PC-9 (cell line): Measurements from ENCODE around the gene STK26. TPM values are rescaled to one million over a fixed set of nuclear protein-coding genes. Genes with fewer than 3 reads are reported as not detected.

Experiments
- BruUV-seq: library from RNA; stranded (reverse); fragments of 400-500 nt; replicated peaks from 2 replicates; lab custom pipeline; 2021; lab: Mats Ljungman, UMichigan
- CTCF ChIA-PET: fragments of 300-600 bp; sonication (Branson Sonifier 250); formaldehyde crosslinking; loops from one replicate; lab custom pipeline; 2022; ENCODE audit warnings: antibody characterized with exemption; lab: Charles Lee
- POLR2A ChIA-PET: fragments of 300-600 bp; sonication (Branson Sonifier 250); formaldehyde crosslinking; loops from one replicate; lab custom pipeline; 2022; ENCODE audit warnings: antibody characterized with exemption; ENCODE audit not compliant: unreplicated experiment; lab: Charles Lee
- DNase-seq, 2 experiments: peaks; one replicate each; pipeline versions ENCODE4 v3.0.0 to v3.0.0-alpha.2; 2015 to 2022; ENCODE audit warnings: mixed read lengths in 1 of 2
- H2AFZ ChIP-seq: fragments of 200-600 bp; sonication (generic); 2 replicates; pipeline ENCODE4 v1.8.1; 2017; ENCODE audit warnings: antibody characterized with exemption
- H3F3A ChIP-seq: fragments of 200-600 bp; sonication (generic); 2 replicates; pipeline ENCODE4 v1.8.1; 2017; ENCODE audit warnings: antibody characterized with exemption, mild to moderate bottlenecking, low read depth; ENCODE audit not compliant: insufficient read depth
- H3K27ac ChIP-seq: fragments of 200-600 bp; sonication (generic); 2 replicates; pipeline ENCODE4 v1.6.1; 2016; ENCODE audit warnings: mixed run types
- H3K27me3 ChIP-seq: fragments of 200-600 bp; sonication (generic); 2 replicates; pipeline ENCODE4 v1.6.1; 2016; ENCODE audit warnings: low read depth, mixed run types; ENCODE audit not compliant: insufficient read depth
- H3K36me3 ChIP-seq: fragments of 200-600 bp; sonication (generic); 2 replicates; pipeline ENCODE4 v1.6.1; 2016; ENCODE audit warnings: low read depth, mixed run types
- H3K4me1 ChIP-seq: fragments of 200-600 bp; sonication (generic); replicated peaks from 2 replicates; pipeline ENCODE4 v1.6.1; 2016; ENCODE audit warnings: mixed run types; ENCODE audit not compliant: insufficient read depth
- H3K4me2 ChIP-seq: fragments of 200-600 bp; sonication (generic); 2 replicates; pipeline ENCODE4 v1.6.1; 2017; ENCODE audit warnings: mixed run types
- H3K4me3 ChIP-seq: fragments of 200-600 bp; sonication (generic); 2 replicates; pipeline ENCODE4 v1.6.1; 2016; ENCODE audit warnings: mixed run types
- H3K79me2 ChIP-seq: fragments of 200-600 bp; sonication (generic); 2 replicates; pipeline ENCODE4 v1.6.1; 2017; ENCODE audit warnings: low read depth, mixed run types
- H3K9me2 ChIP-seq: fragments of 200-600 bp; sonication (generic); 2 replicates; pipeline ENCODE4 v1.8.1; 2017; ENCODE audit warnings: mild to moderate bottlenecking; ENCODE audit not compliant: insufficient read depth
- H3K9me3 ChIP-seq: fragments of 200-600 bp; sonication (generic); 2 replicates; pipeline ENCODE4 v1.8.1; 2016; ENCODE audit warnings: low read depth; ENCODE audit not compliant: insufficient read depth
- H4K20me1 ChIP-seq: fragments of 200-600 bp; sonication (generic); 2 replicates; pipeline ENCODE4 v1.8.1; 2017; ENCODE audit not compliant: insufficient read depth
- EZH2 ChIP-seq: fragments of 200-600 bp; sonication (generic); IDR thresholded peaks from 2 replicates; pipeline ENCODE4 v1.8.0; 2017; ENCODE audit warnings: antibody characterized with exemption, low read depth
- intact Hi-C: fragments of 100-400 bp; cut with micrococcal nuclease; formaldehyde crosslinking; loops from one replicate; pipeline ENCODE4 v1.10.0; 2022; ENCODE audit not compliant: unreplicated experiment
- total RNA-seq: library from RNA; stranded (reverse); gene quantifications from 2 replicates; pipeline ENCODE4 v1.2.3, GENCODE V29; 2021
- TF ChIP-seq, protein P1 (sequence below): fragments of 200-600 bp; sonication (generic); conservative IDR thresholded peaks from 2 replicates; pipeline ENCODE4 v1.6.1; 2017; ENCODE audit warnings: mixed run types, antibody characterized with exemption, mild to moderate bottlenecking, moderate library complexity

STK26 gene
- total RNA-seq, 1 experiment from 2014 or later = 48.4 TPM

DNA sequence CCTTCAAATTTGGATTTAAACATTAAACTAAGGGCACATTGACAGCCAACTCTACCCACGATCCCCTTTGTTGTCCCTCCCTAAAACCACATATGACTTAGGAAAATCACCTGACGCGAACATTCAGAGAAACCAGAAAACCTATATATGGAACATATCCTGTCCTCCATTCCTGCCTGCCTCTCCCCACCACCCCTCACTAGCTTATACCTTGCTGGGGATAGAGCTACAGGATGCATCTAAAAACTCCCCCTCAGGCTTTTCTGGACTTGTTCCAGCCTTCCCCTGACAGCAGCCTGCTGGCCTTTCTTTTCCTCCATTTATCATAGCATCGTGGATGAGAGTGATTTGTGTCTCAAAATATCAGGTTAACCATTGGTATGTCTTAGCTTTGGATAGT, 8.8 kb downstream of the STK26 start:
- Histone ChIP-seq H3K4me1 (0 out of 2 replicates have a peak, but pooled peaks cover under 1% of the 10 kb centered on the region), H3K27ac (no peak overlapping the region), H3K79me2 (peaks cover 82% of the 10 kb centered on the region), H3K36me3 (peaks cover 3% of the 10 kb centered on the region; the same call in 1 of the 2 replicates), H3K4me2 (no peak overlapping the region), H3K9me2 (no peaks in the 10 kb centered on the region), H3K4me3 (no peak overlapping the region), H4K20me1 (no peaks in the 10 kb centered on the region; the same call in 1 of the 2 replicates), H2AFZ (no peak overlapping the region), H3F3A (no peaks in the 10 kb centered on the region), H3K27me3 (no peaks in the 10 kb centered on the region), H3K9me3 (no peaks in the 10 kb centered on the region)
- intact Hi-C loops = no loop called here
- no peak for DNase-seq
- BruUV-seq = no TSS peak
- ChIA-PET POLR2A (no interaction called here), CTCF (no interaction called here)
- TF ChIP-seq EZH2 = no peak

DNA sequence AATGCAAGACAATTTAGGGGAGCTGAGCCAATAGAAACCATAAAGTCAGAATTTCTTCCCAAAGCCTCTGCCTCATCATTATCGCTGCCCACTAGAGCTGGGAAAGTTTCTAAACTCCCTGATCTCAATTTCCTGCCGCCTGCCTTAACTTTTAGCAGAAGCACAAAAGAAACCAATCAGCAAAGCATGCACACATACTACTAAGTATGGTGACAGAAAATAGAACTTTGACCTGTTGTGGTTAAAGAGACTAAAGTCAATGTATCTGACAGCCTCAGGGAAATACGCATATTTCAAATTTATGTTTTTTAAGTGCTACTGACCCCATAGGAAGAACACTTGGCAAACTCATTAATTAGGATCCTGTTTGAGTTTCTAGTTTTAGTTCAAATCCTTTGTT, 10.1 kb downstream of the STK26 start:
- H3K4me3 ChIP-seq = no peak overlapping the region
- H4K20me1 ChIP-seq = no peaks in the 10 kb centered on the region; the same call in 1 of the 2 replicates
- no peaks in the 10 kb centered on the region for H3K9me2 ChIP-seq
- peaks cover 82% of the 10 kb centered on the region for H3K79me2 ChIP-seq
- no peak overlapping the region for H2AFZ ChIP-seq
- ChIA-PET POLR2A (no interaction called here), CTCF (interaction anchor here (0.6 kb wide), 1 partner anchor 187 kb away, joined by 3 read pairs; no protein-coding TSS in a partner anchor)
- no peaks in the 10 kb centered on the region for H3F3A ChIP-seq
- no peaks in the 10 kb centered on the region for H3K9me3 ChIP-seq
- H3K36me3 ChIP-seq = 0 out of 2 replicates have a peak, but pooled peaks cover 3% of the 10 kb centered on the region
- no TSS peak for BruUV-seq
- no peaks in the 10 kb centered on the region for H3K27me3 ChIP-seq
- no peak overlapping the region for H3K4me2 ChIP-seq
- H3K4me1 ChIP-seq = no peaks in the 10 kb centered on the region
- no peak for TF ChIP-seq EZH2
- TF ChIP-seq, protein P1, sequence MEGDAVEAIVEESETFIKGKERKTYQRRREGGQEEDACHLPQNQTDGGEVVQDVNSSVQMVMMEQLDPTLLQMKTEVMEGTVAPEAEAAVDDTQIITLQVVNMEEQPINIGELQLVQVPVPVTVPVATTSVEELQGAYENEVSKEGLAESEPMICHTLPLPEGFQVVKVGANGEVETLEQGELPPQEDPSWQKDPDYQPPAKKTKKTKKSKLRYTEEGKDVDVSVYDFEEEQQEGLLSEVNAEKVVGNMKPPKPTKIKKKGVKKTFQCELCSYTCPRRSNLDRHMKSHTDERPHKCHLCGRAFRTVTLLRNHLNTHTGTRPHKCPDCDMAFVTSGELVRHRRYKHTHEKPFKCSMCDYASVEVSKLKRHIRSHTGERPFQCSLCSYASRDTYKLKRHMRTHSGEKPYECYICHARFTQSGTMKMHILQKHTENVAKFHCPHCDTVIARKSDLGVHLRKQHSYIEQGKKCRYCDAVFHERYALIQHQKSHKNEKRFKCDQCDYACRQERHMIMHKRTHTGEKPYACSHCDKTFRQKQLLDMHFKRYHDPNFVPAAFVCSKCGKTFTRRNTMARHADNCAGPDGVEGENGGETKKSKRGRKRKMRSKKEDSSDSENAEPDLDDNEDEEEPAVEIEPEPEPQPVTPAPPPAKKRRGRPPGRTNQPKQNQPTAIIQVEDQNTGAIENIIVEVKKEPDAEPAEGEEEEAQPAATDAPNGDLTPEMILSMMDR = no peak
- intact Hi-C loops = no loop called here
- no peak overlapping the region for H3K27ac ChIP-seq
- no peak for DNase-seq

DNA sequence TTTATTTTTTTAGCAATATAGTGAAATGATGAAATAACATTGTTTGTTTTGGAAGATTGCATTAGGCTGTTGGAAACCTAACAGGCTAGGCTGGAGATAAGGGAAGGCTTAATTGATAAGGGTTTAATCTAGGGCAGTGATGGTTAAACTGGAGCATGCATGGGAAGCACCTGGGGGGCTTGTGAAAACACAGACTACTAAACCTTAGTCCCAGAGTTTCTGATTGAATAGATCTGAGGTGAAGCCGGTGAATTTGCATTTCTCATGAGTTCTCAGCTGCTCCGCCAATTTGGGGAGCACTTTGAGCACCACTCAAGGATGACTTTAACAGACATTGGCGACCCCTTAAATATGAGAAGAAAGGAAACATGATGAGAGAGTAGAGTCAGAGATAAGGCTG, 11.5 kb downstream of the STK26 start:
- Histone ChIP-seq H2AFZ (no peak overlapping the region), H3K27me3 (no peaks in the 10 kb centered on the region), H3K9me3 (no peaks in the 10 kb centered on the region), H3K36me3 (0 out of 2 replicates have a peak, but pooled peaks cover 1% of the 10 kb centered on the region), H3K9me2 (no peaks in the 10 kb centered on the region), H3K4me1 (no peaks in the 10 kb centered on the region), H3F3A (no peaks in the 10 kb centered on the region), H3K4me3 (no peak overlapping the region), H4K20me1 (no peaks in the 10 kb centered on the region; the same call in 1 of the 2 replicates), H3K27ac (no peak overlapping the region), H3K79me2 (peaks cover 82% of the 10 kb centered on the region), H3K4me2 (no peak overlapping the region)
- ChIA-PET CTCF (no interaction called here), POLR2A (interaction anchor here (0.5 kb wide), 1 partner anchor 11 kb away, joined by 3 read pairs; no protein-coding TSS in a partner anchor)
- TF ChIP-seq EZH2 = no peak
- TF ChIP-seq, protein P1 = no peak
- intact Hi-C loops = no loop called here
- DNase-seq = no peak
- no TSS peak for BruUV-seq
